CD14-positive monocyte (primary cell): ENCODE data around the gene MINDY3. TPM values are rescaled to one million over a fixed set of nuclear protein-coding genes. Genes with fewer than 3 reads are reported as not detected.
"Not testable (repeated sequence)": the region's sequence is repeated elsewhere in the genome, so short reads cannot be mapped to it uniquely, and the experiment has no call there.

Experiments used
- DNase-seq, 3 donors: peaks; one replicate each; pipeline ENCODE4 v3.0.0-alpha.2; 2011 to 2022
- H2AFZ ChIP-seq: 2 replicates; pipeline ENCODE4 v1.6.0; 2012; ENCODE audit warnings: mild to moderate bottlenecking, low read depth, low read length, inconsistent platforms; ENCODE audit not compliant: insufficient read depth, poor library complexity, severe bottlenecking
- H3K27ac ChIP-seq, 2 donors: 1 replicate in 1 of 2; 2 replicates in 1 of 2; pipeline ENCODE4 v1.5.1; 2012 to 2013; ENCODE audit warnings: low read length in 2 of 2, control low read depth in 1 of 2, inconsistent platforms in 1 of 2, low read depth in 1 of 2, mild to moderate bottlenecking in 1 of 2
- H3K27me3 ChIP-seq, 2 donors: one replicate each; pipeline versions ENCODE4 v1.6.0 to v1.6.1; 2011 to 2013; ENCODE audit warnings: low read length in 2 of 2; ENCODE audit not compliant: control insufficient read depth in 2 of 2, insufficient read depth in 2 of 2
- H3K36me3 ChIP-seq, 2 donors: replicated peaks in 1 of 2; 1 replicate in 1 of 2; 2 replicates in 1 of 2; pipeline versions ENCODE4 v1.5.1 to v1.6.1; 2012 to 2013; ENCODE audit warnings: low read length in 2 of 2, control low read depth in 1 of 2, inconsistent platforms in 1 of 2, mild to moderate bottlenecking in 1 of 2; ENCODE audit not compliant: insufficient read depth in 2 of 2, control insufficient read depth in 1 of 2
- H3K4me1 ChIP-seq, 2 donors: 1 replicate in 1 of 2; 2 replicates in 1 of 2; pipeline versions ENCODE4 v1.5.1 to v1.6.1; 2012 to 2013; ENCODE audit warnings: low read length in 2 of 2, control low read depth in 1 of 2, inconsistent platforms in 1 of 2, mild to moderate bottlenecking in 1 of 2, moderate library complexity in 1 of 2; ENCODE audit not compliant: insufficient read depth in 2 of 2, control insufficient read depth in 1 of 2
- H3K4me2 ChIP-seq: replicated peaks from 2 replicates; pipeline ENCODE3; 2012; ENCODE audit warnings: low read length, moderate library complexity, mild to moderate bottlenecking; ENCODE audit not compliant: poor library complexity, severe bottlenecking; ENCODE audit errors: extremely low read depth
- H3K4me3 ChIP-seq, 3 experiments: fragments of 200-600 bp in 1 of 3; sonication (generic) in 1 of 3; replicated peaks in 1 of 3; 1 replicate in 2 of 3; 2 replicates in 1 of 3; pipeline ENCODE4 v1.5.1; 2011 to 2013; ENCODE audit warnings: low read length in 3 of 3, mild to moderate bottlenecking in 3 of 3, control low read depth in 2 of 3, low read depth in 2 of 3, inconsistent platforms in 1 of 3, moderate library complexity in 1 of 3
- H3K79me2 ChIP-seq: 2 replicates; pipeline ENCODE4 v1.6.0; 2012; ENCODE audit warnings: mild to moderate bottlenecking, control low read depth, inconsistent platforms, low read length, moderate library complexity; ENCODE audit not compliant: insufficient read depth
- H3K9ac ChIP-seq: 2 replicates; pipeline ENCODE4 v1.6.0; 2017; ENCODE audit warnings: low read length, mild to moderate bottlenecking; ENCODE audit not compliant: insufficient read depth, poor library complexity, severe bottlenecking
- H3K9me3 ChIP-seq, 2 donors: replicated peaks in 1 of 2; 1 replicate in 1 of 2; 2 replicates in 1 of 2; pipeline versions ENCODE4 v1.5.1 to v1.6.1; 2012 to 2013; ENCODE audit warnings: low read length in 2 of 2, control low read depth in 1 of 2; ENCODE audit not compliant: control insufficient read depth in 1 of 2, insufficient read depth in 1 of 2
- H4K20me1 ChIP-seq: 2 replicates; pipeline ENCODE4 v1.6.0; 2012; ENCODE audit warnings: mild to moderate bottlenecking, low read length, control low read depth, moderate library complexity; ENCODE audit not compliant: insufficient read depth
- H3K27ac Mint-ChIP-seq, 7 donors: one replicate each; pipeline ENCODE4 v1.8.0; 2020; ENCODE audit warnings: mild to moderate bottlenecking in 7 of 7, mixed read lengths in 7 of 7, moderate library complexity in 6 of 7, inconsistent platforms in 2 of 7
- H3K27me3 Mint-ChIP-seq, 3 donors: one replicate each; pipeline ENCODE4 v1.8.0; 2021 to 2022; ENCODE audit warnings: low read depth in 3 of 3, mild to moderate bottlenecking in 3 of 3, mixed read lengths in 3 of 3, moderate library complexity in 3 of 3, inconsistent platforms in 1 of 3
- H3K36me3 Mint-ChIP-seq, 2 donors: one replicate each; pipeline ENCODE4 v1.8.0; 2020; ENCODE audit warnings: mixed read lengths in 2 of 2, inconsistent platforms in 1 of 2, mild to moderate bottlenecking in 1 of 2
- H3K4me1 Mint-ChIP-seq: one replicate; pipeline ENCODE4 v1.8.0; 2020; ENCODE audit warnings: mild to moderate bottlenecking, mixed read lengths
- H3K4me3 Mint-ChIP-seq, 2 donors: one replicate each; pipeline ENCODE4 v1.8.0; 2020; ENCODE audit warnings: mild to moderate bottlenecking in 2 of 2, mixed read lengths in 2 of 2, moderate library complexity in 1 of 2
- H3K9me3 Mint-ChIP-seq, 7 donors: one replicate each; pipeline ENCODE4 v1.8.0; 2020 to 2022; ENCODE audit warnings: mixed read lengths in 7 of 7, mild to moderate bottlenecking in 6 of 7, moderate library complexity in 6 of 7, inconsistent platforms in 2 of 7
- CTCF ChIP-seq: fragments of 200-600 bp; IDR thresholded peaks from one replicate; pipeline ENCODE4 v1.8.0; 2022; ENCODE audit warnings: antibody characterized with exemption, mild to moderate bottlenecking
- WGBS: methylation state at CpG from one replicate; pipeline ENCODE4 v1.1.5; 2013; ENCODE audit warnings: missing lambda C conversion rate; ENCODE audit not compliant: insufficient coverage; 5-methylcytosine and 5-hydroxymethylcytosine counted together
- intact Hi-C, 2 donors: fragments of 100-400 bp; cut with micrococcal nuclease; formaldehyde crosslinking; loops; one replicate each; pipeline versions ENCODE4 v1.15.0 to v1.15.1; 2023
- polyA plus RNA-seq, 3 donors: library from polyadenylated mRNA; depleted of rRNA in 1 of 3; unstranded in 2 of 3; stranded (reverse) in 1 of 3; fragments of 300-500 nt in 2 of 3; fragments of >200 nt in 1 of 3; fragmentation: Illumina TruSeq in 2 of 3; gene quantifications; 1 replicate in 2 of 3; 2 replicates in 1 of 3; pipeline ENCODE4 v1.2.3, GENCODE V29; 2012 to 2021

MINDY3 gene
- polyA plus RNA-seq, 3 donors: 2.4 to 14.8 (median 4.4) TPM

GRCh38 chr10:15852111-15852557, 8.2 kb downstream of the MINDY3 start:
- Histone ChIP-seq H3K27me3 (no peaks in the 10 kb centered on the region), H3K9me3 (peaks cover 7 to 22% of the 10 kb centered on the region in 2 donors), H3K4me2 (no peak overlapping the region), H3K4me3 (no peak overlapping the region), H3K4me1 (peaks cover 13% of the 10 kb centered on the region in 2 donors), H3K79me2 (peaks cover 100% of the 10 kb centered on the region), H3K36me3 (peaks cover 3 to 32% of the 10 kb centered on the region in 2 donors), H2AFZ (no peak overlapping the region), H3K9ac (no peak overlapping the region), H4K20me1 (peaks cover 57% of the 10 kb centered on the region), H3K27ac (no peak overlapping the region)
- peaks cover 15 to 28% (median 26%) of the 10 kb centered on the region in 7 donors for H3K9me3 Mint-ChIP-seq
- intact Hi-C loops: no loop called here
- peaks cover 0 to 2% (median 0%) of the 10 kb centered on the region in 3 donors for H3K27me3 Mint-ChIP-seq
- H3K27ac Mint-ChIP-seq: no peak overlapping the region
- peaks cover 40% of the 10 kb centered on the region in 2 donors for H3K36me3 Mint-ChIP-seq
- no peak for TF ChIP-seq CTCF
- H3K4me3 Mint-ChIP-seq: no peak overlapping the region
- H3K4me1 Mint-ChIP-seq: peaks cover 23% of the 10 kb centered on the region
- WGBS: no CpG with 5 or more reads among the region's 2 CpGs
- no peak for DNase-seq

- H3K9ac ChIP-seq, intact Hi-C loops, H3K4me3 Mint-ChIP-seq, DNase-seq, H3K27me3 Mint-ChIP-seq, H3K4me3 ChIP-seq, H3K27me3 ChIP-seq, H3K27ac ChIP-seq, H2AFZ ChIP-seq, H3K4me2 ChIP-seq: not testable (repeated sequence)
- peaks cover 13% of the 10 kb centered on the region in 2 donors for H3K4me1 ChIP-seq
- 100% methylated on average over 3 of the region's 9 CpGs for WGBS
- H3K27ac Mint-ChIP-seq: peak overlapping the region in 2 of 7 donors; percentile 2 to 58
- H4K20me1 ChIP-seq: peaks cover 54% of the 10 kb centered on the region
- H3K4me1 Mint-ChIP-seq: peaks cover 14% of the 10 kb centered on the region
- peaks cover 100% of the 10 kb centered on the region for H3K79me2 ChIP-seq
- H3K9me3 ChIP-seq: peaks cover 7 to 22% of the 10 kb centered on the region in 2 donors
- H3K36me3 ChIP-seq: peaks cover 3 to 32% of the 10 kb centered on the region in 2 donors
- peaks cover 15 to 28% (median 26%) of the 10 kb centered on the region in 7 donors for H3K9me3 Mint-ChIP-seq
- H3K36me3 Mint-ChIP-seq: peaks cover 35 to 44% of the 10 kb centered on the region in 2 donors
Measured at GRCh38 chr10:15850337-15850978, 9.8 kb downstream of the MINDY3 start.
